ENCODE data around the gene MRPL14.

MRPL14 gene

DNA sequence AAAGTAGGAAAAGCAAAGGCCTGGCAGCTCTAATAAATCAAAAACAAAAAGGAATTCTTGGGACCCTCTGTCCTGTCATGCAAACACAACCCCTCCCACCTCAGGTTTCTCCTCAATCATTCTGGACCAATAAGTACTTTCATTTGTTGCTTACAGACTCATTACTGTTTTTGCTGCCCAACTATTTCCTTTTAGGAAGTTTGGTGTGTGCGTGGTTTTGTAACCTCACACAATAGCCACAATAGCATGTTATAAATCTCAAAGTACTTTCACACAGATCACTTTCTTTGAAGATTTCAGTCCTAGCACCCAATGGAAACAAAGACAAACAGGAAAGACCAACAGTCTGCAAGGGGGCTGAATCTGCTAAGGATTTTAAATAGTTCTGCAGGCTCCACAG lies 4.5 kb downstream of the MRPL14 start:
- DNase-seq (ENCODE audit: low read depth) = peak; percentile 48

DNA sequence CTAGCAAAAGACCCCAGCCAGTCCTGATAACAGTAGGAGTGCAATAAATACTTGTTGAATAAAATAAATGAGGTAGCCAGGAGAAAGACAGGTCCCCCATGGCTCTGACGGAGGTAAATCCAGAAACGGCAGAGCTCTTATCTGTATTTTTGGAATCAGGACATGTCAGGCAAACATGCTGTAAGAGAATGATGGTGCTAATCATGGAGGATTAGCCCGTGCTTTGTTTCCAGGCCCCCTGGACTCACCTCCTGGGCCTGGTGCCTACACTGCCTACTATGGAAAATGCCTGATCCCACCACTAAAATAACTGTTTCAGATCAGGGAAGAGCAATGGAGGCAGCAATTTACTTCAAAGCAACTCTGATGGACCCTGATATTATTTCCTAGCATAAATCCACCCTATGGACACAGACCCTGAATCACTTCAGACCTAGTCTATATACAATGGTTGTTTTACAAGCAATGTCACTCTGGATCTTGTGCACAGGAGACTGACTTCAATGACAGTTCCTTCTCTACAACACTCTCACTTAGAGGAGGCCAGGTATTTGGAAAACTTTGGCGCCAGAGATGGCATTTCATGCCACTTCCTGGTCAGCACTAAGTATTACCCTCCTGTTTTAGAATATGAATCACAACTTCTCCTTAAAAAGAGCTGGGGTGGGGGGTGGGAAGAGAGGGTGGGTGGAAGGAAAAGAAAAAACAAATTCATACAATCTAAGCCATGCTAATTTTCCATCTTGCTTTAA lies 6.4 kb downstream of the MRPL14 start:
- no peak for DNase-seq (ENCODE audit: low read depth)

DNA sequence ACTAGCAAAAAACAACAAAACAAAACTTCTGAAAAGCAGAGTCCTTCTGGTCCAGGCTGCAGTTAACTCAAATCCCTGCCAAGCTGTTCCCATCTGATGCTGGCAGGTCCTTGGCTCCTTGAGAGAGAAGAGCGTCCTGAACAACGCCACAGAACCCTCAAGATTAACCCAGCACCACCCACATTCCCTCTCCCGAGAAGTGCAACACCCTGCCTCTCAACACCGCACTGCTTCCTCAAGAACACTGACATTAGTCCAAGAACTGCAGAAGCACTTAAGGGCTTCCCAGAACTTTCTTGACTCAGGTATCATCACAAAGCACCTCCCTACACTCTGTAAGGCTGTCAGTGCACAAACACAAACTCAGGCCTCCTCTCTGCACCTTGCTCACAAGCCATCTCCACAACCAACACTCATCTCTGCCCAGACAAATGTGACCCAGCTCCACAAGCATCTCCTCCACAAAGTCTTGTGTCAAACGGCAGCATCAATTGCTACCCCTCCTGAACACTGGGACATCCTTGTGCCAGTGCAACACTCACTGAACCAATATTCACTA lies 7.5 kb downstream of the MRPL14 start:
- DNase-seq (ENCODE audit: low read depth) = peak; percentile 27

DNA sequence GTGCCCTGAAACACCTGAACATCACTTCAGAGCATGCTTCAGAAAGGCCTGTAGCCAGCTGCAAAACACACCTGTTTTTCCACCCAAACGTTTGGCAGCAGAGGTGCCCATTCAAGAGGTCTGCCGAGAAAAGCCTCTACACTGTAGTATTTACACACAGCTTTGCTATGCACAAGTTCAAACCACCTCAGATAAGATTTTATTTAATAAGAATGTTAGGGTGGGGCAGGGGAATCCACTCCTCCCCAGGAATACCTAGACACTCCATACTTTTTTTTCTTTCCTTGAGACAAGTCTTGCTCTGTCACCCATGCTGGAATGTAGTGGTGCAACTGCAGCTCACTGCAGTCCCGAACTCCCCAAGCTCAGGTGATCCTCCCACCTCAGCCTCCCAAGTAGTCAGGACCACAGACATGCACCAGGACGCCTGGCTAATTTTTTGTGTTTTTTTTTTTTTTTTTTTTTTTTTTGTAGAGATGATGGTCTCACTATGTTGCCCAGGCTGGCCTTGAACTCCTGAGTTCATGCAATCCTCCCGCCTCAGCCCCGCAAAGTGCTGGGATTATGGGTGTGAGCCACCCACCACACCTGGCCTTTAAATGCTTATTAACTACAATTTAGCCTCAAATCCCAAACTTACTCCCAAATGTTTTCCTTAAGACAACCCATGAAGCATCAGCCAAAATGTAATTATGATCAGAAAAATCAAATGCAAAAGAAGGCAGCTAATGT lies 9.7 kb downstream of the MRPL14 start:
- peak; percentile 39 for DNase-seq (ENCODE audit: low read depth)

DNA sequence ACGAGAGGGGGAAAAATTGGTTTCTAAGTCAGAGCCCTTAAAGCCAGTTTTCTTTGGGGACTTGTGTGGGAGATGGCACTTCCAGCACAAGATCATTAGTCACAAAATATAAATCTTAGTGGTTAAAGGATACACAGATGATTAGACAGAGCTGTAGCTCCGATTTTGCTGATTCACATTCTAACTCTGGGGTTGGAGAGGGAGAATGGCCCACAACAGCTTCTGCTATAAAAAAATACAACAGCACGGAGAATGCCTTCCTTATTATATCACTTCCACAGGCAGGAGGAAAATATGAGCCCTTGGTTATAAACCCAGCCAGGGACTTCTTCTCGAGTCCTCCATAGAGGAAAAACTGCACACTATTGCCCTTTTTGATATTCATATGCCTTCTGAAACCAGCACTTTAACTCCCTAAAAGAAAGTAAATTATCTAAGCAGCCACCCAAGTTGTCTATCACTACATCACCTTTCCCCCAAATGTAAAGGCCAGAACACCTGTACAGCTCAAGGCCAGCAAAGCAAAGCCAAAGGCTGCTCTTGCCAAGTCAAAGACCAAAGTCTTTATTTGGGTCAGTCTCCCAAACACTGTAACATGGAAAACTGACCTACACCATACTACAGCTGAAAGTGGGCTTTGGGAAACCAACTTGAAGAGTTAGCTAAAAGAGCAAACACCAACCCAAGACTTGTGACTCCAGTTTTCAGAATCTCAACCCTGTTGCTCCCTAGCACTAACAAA lies 10.4 kb downstream of the MRPL14 start:
- DNase-seq (ENCODE audit: low read depth) = peak; percentile 79

DNA sequence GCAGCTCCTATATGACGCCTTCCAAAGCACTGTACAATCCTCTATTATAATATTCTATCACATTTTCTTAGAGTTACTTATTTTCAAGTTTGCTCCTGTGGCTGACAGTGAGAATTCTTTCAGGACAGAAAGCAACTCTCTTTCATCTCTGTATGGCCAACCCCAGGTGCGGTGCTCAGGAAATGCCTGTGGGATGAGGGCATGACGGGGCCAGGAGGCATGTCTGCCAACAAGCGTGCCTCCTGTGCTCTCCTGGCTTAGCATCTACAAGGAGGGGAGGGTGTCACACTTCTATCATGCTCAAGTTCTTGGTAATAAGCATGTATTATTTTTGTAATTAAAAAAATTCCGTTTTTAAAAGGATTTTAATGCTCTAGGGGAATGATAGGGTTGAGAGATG lies 11.4 kb downstream of the MRPL14 start:
- DNase-seq (ENCODE audit: low read depth) = peak; percentile 58

DNA sequence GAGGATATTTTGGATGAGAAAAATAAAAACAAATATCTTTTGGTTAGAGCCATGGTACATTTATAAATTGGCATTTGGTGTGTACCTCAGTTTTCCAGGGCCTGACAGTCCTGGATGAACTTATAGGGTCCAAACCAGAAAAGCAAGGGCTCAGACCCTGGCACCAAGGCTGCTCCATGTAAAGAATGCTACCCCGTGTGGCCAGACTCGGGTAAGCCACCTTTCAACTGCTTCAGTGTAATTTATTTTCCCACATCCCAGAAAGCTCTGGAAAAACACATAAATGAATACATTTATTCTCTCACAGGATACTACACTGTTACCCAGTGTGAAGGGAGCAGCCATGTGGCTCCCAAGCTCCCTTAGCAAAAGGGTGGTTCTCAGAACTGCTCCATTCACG lies 13.8 kb downstream of the MRPL14 start:
- DNase-seq (ENCODE audit: low read depth) = no peak

DNA sequence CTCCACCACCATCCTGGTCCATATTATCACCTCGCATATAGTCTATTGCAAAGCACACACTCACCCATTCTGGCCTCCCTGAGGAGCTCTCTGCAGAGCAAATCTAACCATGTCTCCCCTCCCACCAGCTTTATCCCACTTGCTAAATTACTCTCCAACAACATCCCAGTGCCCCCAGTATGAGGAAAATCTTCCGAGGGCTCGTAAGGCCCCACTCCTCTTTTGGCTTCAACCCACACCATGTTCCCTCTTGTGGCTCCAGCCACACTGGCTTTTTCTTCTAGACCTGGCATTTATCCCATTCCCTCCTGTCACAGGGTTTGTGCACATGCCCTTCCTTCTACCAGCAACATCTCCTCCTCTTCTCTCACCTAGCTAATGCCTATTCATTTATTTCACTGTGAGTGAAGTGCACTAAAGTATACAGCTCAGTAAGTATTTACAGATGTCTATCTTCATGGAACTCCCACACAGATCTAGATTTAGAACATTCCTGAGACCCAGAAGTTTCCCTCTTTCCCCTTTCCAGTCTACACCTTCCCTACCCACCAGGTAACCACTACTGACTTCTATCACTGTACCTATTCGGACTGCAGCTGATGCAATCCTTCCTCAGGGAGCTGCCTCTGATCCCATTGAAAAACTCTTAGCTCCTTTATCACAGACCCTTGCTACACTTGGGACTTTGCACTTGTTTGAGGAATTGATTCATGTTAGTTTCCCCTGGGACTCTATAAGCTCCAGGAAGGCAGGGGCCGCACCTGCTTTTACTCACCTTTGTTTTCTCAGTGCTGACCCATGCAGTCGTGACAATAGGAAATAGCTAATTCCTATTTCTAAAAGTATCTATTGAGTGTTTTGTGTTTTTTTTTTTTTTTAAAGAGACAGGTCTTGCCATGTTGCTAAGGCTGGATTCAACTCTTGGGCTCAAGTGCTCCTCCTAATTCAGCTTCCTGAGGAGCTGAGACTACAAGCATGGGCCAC lies 15.5 kb downstream of the MRPL14 start:
- no peak for DNase-seq (ENCODE audit: low read depth)

DNA sequence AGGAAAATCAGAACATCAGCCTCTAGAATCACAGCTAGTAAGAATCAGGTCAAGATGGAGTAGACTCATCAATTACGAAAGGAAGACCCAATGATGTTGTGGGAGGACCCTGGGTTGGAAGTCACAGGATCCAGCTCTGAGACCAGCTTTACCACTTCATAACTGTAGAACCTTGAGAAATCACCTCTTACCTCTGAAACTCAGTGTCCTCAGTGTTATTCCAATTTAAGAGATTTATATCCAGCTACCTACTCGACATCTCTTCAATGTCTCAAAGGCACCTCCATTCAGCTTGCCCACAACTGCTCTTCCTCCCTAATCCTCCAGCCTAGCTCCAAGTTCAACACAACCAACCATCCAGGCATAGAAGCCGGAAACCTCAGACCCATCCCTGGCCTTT lies 16.3 kb downstream of the MRPL14 start:
- no peak for DNase-seq (ENCODE audit: low read depth)

DNA sequence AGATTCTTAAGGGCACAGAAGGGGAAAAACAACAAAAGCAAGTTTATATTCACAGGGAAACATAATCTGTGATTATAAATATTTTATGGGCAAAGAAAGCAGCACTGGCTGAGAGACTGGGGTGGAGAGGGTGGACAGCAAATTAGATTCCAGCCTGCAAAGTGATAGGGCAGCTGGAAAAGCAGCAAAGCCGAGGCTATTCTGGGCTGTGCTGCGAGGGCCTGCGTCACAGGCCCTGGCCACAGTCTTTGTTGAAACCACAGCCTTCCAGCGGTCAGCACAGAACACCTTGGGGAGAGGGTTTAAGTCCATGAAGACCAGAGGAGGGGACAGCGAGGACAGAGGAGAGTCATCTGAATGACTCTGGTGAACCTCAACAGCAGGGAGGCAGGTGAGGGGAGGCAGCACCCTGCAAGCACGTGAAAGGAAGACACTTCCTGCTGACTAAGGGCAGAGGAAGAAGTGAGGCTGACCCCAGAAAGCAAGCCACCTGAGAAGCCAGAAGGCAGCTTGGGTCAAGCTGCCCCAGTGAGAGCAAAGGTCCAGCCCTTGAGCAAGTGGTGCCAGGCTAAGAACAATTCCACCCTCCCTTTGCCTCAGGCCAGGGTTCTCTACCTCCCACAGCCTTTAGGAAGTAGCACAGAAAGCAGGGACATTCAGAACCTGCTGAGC lies 17.1 kb downstream of the MRPL14 start:
- no peak for DNase-seq (ENCODE audit: low read depth)

DNA sequence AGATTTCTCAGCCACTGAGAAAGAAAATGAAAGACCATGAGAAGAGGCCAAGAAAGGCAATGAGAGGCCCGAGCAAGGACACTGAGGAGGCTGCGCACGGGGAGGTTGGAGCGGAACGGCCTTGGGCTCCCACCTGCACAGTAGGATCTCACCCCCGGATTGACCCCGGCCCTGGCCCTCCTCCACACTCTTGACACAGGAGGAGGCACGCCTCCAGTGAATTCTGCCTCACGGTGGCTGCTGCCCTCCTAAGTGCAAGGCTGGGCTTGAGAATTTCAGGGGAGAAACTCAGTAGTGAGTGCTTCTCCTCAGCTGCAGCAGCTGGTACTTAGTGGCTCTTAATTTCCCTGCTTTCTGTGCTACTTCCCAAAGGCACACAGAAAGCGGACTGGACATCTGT lies 18.0 kb downstream of the MRPL14 start:
- no peak for DNase-seq (ENCODE audit: low read depth)

DNA sequence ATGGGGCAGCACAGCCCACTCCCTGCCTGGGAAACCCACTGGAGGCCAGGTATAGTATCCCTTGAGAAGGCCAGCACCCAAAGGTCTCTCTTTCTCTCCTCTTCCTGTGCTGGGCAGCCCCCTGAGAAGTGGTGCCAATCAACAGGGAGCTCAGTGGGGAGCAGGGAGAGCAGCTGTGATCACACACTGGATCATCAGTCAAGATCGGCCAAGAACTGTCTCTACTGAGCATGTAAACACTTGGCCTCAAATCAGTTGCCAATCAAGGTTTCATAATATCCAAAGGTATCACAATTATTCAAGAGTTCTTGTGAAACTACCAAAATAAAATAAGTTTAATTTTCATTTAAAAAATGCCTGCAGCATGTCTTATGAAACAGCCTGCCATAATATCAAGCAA lies 18.8 kb downstream of the MRPL14 start:
- no peak for DNase-seq (ENCODE audit: low read depth)

DNA sequence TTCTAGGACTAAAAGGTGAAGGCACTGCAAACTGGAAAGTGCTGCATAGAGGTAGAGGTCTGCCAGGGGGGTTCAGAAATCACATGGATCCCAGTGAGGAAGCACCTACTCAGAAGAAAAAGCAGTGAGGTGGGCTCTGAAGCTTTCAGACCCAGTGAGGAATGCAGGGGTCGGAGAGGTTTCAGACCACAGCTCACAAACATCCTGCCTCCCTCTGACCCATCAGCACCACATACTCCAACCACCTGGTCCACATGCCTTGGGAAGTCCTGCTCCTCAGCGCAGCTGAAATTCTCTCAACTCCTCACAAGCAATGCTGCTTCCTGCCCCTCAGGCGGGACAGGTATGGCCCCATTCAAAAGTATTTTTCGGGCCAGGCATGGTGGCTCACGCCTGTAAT lies 20.2 kb downstream of the MRPL14 start:
- DNase-seq (ENCODE audit: low read depth) = no peak

DNA sequence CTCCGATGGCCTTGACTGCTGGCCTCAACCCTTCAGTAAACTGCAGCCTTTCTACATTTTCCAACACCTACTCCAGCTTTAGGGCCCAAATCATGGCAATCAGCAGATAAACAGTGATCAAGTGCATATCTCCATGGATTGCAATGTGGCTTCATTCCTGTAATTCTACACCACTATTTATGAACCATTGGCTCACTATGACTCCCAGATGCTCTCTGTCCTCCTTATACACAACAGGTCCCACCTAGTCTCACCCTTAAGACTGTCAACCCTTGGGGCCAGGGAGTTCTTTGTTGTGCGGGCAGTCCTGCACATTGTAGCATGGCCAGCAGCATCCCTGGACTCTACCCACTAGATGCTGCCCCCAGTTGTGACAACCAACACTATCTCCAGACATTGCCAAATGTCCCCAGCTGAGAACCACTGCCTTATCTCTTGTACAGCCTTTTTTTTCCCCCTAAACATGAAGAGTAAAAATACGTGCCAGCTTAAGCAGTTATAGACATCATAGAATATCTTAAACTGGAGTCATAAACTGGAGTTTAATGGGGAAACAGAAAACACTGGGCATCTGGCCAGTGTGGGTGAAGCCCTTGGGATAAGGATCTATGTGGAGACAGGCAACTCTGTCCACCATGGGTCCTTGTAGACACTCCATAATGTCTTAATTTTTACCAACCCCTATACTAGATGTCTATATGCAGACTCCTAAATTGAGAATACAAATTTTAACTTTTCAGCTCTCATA lies 21.1 kb downstream of the MRPL14 start:
- peak; percentile 53 for DNase-seq (ENCODE audit: low read depth)

DNA sequence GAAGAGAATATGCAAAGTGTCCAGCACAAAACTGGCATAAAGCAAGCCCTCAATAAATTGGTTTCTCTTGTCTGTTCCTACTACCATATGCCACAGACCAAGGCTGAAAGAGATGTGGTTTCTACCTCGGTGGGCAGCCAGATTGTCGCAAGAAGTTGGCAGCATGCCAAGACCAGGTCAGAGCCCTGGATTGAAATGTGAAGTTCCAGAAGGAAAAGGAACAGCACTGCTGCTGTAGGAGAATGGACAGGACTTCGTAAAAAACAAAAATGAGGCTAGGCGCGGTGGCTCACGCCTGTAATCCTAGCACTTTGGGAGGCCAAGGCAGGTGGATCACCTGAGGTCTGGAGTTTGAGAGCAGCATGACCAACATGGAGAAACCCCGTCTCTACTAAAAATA lies 22.1 kb downstream of the MRPL14 start:
- DNase-seq (ENCODE audit: low read depth) = peak; percentile 24

DNA sequence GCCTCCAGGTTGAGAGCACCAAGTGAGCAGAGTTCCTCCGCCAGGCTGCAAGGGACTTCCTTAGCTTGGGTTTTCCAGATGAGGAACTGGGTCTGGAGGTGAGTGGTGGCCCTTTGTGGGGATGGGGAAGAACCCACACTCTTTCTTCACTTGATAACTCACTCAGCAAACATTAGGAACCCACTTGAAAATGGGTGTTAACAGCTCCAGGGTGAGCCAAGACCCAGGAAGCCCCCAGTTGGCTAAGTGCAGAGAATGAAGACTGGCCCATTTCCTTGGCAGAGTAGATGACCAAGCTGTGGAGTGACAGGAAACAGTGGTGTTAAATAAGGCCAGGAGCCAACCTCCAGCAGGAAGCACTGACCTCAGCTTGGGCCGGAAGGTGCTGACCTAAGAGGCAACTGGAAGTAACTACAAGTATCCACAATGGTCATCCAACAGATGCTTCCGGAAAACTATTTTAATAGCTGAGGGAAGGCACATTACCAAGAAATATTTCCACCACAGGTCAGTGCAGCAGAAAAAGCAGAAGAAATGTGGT lies 22.7 kb downstream of the MRPL14 start:
- no peak for DNase-seq (ENCODE audit: low read depth)

DNA sequence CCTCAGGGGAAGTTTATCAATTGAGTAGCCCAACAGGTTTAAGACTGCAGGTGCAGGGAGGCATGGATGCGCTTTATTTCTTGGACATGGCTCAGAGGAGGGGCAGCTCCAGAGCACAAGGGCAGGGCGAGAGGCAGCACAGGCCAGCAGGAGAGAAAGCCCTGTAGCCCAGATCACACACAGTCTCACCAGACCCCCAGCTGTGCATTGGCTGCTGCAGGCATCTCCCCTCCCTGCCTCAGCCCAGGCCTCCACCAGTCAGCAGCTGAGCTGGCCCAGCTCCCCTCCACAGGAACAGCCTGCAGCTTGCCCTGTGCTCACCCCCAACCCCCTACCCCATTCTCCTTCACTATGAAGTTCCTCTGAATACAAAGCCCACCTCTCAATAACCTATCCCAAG lies 24.7 kb downstream of the MRPL14 start:
- no peak for DNase-seq (ENCODE audit: low read depth)

DNA sequence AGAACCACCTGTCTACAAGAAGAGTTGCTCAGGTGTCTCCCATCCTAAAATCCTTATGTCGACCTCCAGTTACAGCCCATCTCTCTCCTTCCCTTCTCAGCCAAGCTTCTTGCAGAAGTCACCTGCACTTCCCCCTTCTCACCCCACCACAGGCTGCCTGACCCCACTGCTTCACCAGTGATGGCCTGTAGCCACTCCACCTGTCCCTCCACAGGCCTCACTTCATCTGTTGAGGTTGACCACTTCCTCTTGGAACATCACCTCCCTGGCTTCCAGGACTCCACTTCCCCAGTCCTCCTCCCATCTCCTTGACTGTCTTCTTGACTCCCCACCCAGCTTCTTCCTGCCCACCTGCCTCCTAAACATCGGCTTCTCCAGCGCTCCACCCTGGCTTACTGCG lies 25.4 kb downstream of the MRPL14 start:
- DNase-seq (ENCODE audit: low read depth) = no peak

DNA sequence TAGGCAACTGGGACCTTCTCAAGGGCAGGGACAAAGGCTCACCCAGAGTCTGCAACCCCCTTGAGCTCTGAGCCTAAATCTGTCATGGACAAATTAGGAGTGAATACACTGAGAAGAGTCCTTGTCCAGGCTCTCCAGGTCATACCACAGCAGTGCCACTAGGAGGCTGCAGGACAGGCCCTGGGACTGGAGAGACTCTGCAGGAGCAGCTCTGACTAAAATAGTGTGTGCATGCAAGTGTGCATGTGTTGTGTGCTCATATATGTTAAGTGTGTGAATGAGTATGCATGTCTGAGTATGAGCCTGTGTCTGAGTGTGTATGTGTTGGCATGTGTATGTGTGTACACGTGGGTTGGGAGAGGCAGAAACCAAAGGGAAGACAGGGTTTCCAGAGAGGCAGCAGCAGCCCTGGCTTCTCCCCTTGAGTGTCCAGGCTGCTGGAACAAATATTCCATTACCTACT lies 27.1 kb downstream of the MRPL14 start:
- no peak for DNase-seq (ENCODE audit: low read depth)

DNA sequence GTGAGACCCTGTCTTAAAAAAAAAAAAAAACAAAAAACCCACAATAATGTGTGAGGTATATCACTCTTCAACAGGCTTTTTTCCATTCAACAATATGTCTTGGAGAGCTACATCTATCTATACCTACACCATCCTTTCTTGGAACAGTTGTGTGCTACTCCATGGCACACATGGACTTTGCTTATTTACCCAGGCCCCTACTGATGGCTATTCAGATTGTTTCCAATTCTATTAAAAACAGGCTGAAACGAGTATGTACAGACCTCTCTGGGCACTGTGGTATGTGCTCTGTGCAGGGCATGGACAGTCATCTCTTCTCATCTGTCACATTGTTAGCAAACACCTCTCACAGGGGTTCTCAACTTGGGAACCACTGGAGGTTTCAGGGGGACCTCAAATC lies 28.1 kb downstream of the MRPL14 start:
- no peak for DNase-seq (ENCODE audit: low read depth)
